Measurements from ENCODE around the gene TARS2. TPM values are rescaled to one million over a fixed set of nuclear protein-coding genes. Genes with fewer than 3 reads are reported as not detected.

TARS2 gene
- total RNA-seq, result 10 to 100 TPM; 51.0 to 51.8 TPM

- peak; percentile 98 for DNase-seq
- Mint-ChIP-seq H3K9me3 (ENCODE audit: low read depth) (no peaks in the 10 kb centered on the region), H3K4me3 (peak within 1 kb of the TSS; percentile 90), H3K36me3 (peaks cover 18% of the 10 kb centered on the region), H3K27ac (peak within 1 kb of the TSS; percentile 99), H3K4me1 (peaks cover 22% of the 10 kb centered on the region), H3K27me3 (no peaks in the 10 kb centered on the region)
- CTCF ChIA-PET, result interaction anchor here (0.7 to 3.2 kb wide), 6 partner anchors 29 to 509 kb away, joined by 3 to 19 read pairs (median 3); partner anchors contain the start of genes FALEC and RPRD2
- peak; percentile 100 for ATAC-seq
Observed at GRCh38 chr1:150486966-150487762, at the start of gene TARS2. TARS2 (plus strand) TSS chr1:150487419; CDS start chr1:150487451, 32 bp downstream.

GRCh38 chr1:150441121-150441520, 46.1 kb upstream of the TARS2 start:
- no peak overlapping the region for H3K27ac Mint-ChIP-seq
- ATAC-seq (no peak), DNase-seq (no peak)
- CTCF ChIA-PET, result interaction anchor here (1.1 kb wide), 2 partner anchors 92 to 185 kb away, joined by 3 to 4 read pairs; no protein-coding TSS in a partner anchor
- no peak overlapping the region for H3K4me3 Mint-ChIP-seq
- H3K36me3 Mint-ChIP-seq, result peaks cover 17% of the 10 kb centered on the region
- H3K4me1 Mint-ChIP-seq, result peaks cover 11% of the 10 kb centered on the region
- no peaks in the 10 kb centered on the region for H3K27me3 Mint-ChIP-seq
- no peaks in the 10 kb centered on the region for H3K9me3 Mint-ChIP-seq (ENCODE audit: low read depth)

- H3K27me3 Mint-ChIP-seq, result no peaks in the 10 kb centered on the region
- no peak for DNase-seq
- peaks cover 29% of the 10 kb centered on the region for H3K36me3 Mint-ChIP-seq
- ATAC-seq, result peak; percentile 47
- peaks cover 11% of the 10 kb centered on the region for H3K4me1 Mint-ChIP-seq
- H3K27ac Mint-ChIP-seq, result peak overlapping the region; percentile 21
- no peaks in the 10 kb centered on the region for H3K9me3 Mint-ChIP-seq (ENCODE audit: low read depth)
- H3K4me3 Mint-ChIP-seq, result no peak overlapping the region
- CTCF ChIA-PET, result interaction anchor here (1.1 to 1.4 kb wide), 3 partner anchors 8 to 188 kb away, joined by 3 to 4 read pairs (median 3); no protein-coding TSS in a partner anchor
Observed at GRCh38 chr1:150444232-150444631, 43.0 kb upstream of the TARS2 start.

GRCh38 chr1:150456146-150456647, 31.0 kb upstream of the TARS2 start:
- DNase-seq (no peak), ATAC-seq (no peak)
- CTCF ChIA-PET, result no interaction called here
- peaks cover 8% of the 10 kb centered on the region for H3K4me1 Mint-ChIP-seq
- peaks cover 12% of the 10 kb centered on the region for H3K36me3 Mint-ChIP-seq
- no peaks in the 10 kb centered on the region for H3K9me3 Mint-ChIP-seq (ENCODE audit: low read depth)
- no peak overlapping the region for H3K4me3 Mint-ChIP-seq
- H3K27ac Mint-ChIP-seq, result no peak overlapping the region
- no peaks in the 10 kb centered on the region for H3K27me3 Mint-ChIP-seq

- DNase-seq (peak; percentile 74), ATAC-seq (peak; percentile 76)
- CTCF ChIA-PET, result interaction anchor here (1.0 to 1.8 kb wide), 6 partner anchors 51 to 156 kb away, joined by 3 to 10 read pairs (median 6); partner anchors contain the start of gene FALEC
- no peaks in the 10 kb centered on the region for H3K9me3 Mint-ChIP-seq (ENCODE audit: low read depth)
- H3K27me3 Mint-ChIP-seq, result no peaks in the 10 kb centered on the region
- no peak overlapping the region for H3K27ac Mint-ChIP-seq
- no peak overlapping the region for H3K4me3 Mint-ChIP-seq
- H3K4me1 Mint-ChIP-seq, result peaks cover 4% of the 10 kb centered on the region
- H3K36me3 Mint-ChIP-seq, result peaks cover 9% of the 10 kb centered on the region
Observed at GRCh38 chr1:150464422-150464826, 22.8 kb upstream of the TARS2 start.

- Mint-ChIP-seq H3K27ac (no peak overlapping the region), H3K27me3 (no peaks in the 10 kb centered on the region), H3K4me3 (no peak overlapping the region), H3K36me3 (peaks cover 24% of the 10 kb centered on the region), H3K4me1 (peaks cover 4% of the 10 kb centered on the region), H3K9me3 (ENCODE audit: low read depth) (no peaks in the 10 kb centered on the region)
- ATAC-seq (no peak), DNase-seq (no peak)
- CTCF ChIA-PET, result no interaction called here
Observed at GRCh38 chr1:150466964-150467363, 20.3 kb upstream of the TARS2 start.

GRCh38 chr1:150469291-150469690, 17.9 kb upstream of the TARS2 start:
- no peak overlapping the region for H3K27ac Mint-ChIP-seq
- H3K36me3 Mint-ChIP-seq, result peaks cover 32% of the 10 kb centered on the region
- CTCF ChIA-PET, result interaction anchor here (0.6 to 1.0 kb wide), 2 partner anchors 57 to 213 kb away, joined by 3 read pairs; no protein-coding TSS in a partner anchor
- H3K9me3 Mint-ChIP-seq (ENCODE audit: low read depth), result no peaks in the 10 kb centered on the region
- H3K4me1 Mint-ChIP-seq, result peaks cover 3% of the 10 kb centered on the region
- no peaks in the 10 kb centered on the region for H3K27me3 Mint-ChIP-seq
- ATAC-seq (no peak), DNase-seq (no peak)
- no peak overlapping the region for H3K4me3 Mint-ChIP-seq

GRCh38 chr1:150472601-150473200, 14.5 kb upstream of the TARS2 start:
- no peak for ATAC-seq
- Mint-ChIP-seq H3K36me3 (peaks cover 28% of the 10 kb centered on the region), H3K4me3 (no peak overlapping the region), H3K4me1 (peaks cover 4% of the 10 kb centered on the region), H3K27ac (no peak overlapping the region), H3K27me3 (no peaks in the 10 kb centered on the region), H3K9me3 (ENCODE audit: low read depth) (no peaks in the 10 kb centered on the region)
- no peak for DNase-seq
- CTCF ChIA-PET, result no interaction called here

GRCh38 chr1:150473659-150474058, 13.6 kb upstream of the TARS2 start:
- Mint-ChIP-seq H3K27me3 (no peaks in the 10 kb centered on the region), H3K9me3 (ENCODE audit: low read depth) (no peaks in the 10 kb centered on the region), H3K27ac (no peak overlapping the region), H3K4me1 (peaks cover 4% of the 10 kb centered on the region), H3K36me3 (peaks cover 28% of the 10 kb centered on the region), H3K4me3 (no peak overlapping the region)
- no peak for ATAC-seq
- CTCF ChIA-PET, result no interaction called here
- no peak for DNase-seq

- Mint-ChIP-seq H3K27me3 (peaks cover 2% of the 10 kb centered on the region), H3K36me3 (peaks cover 28% of the 10 kb centered on the region), H3K4me1 (peaks cover 4% of the 10 kb centered on the region), H3K27ac (no peak overlapping the region), H3K4me3 (no peak overlapping the region), H3K9me3 (ENCODE audit: low read depth) (no peaks in the 10 kb centered on the region)
- no peak for ATAC-seq
- CTCF ChIA-PET, result interaction anchor here (1.7 kb wide), 1 partner anchor 16 kb away, joined by 4 read pairs; no protein-coding TSS in a partner anchor
- DNase-seq, result no peak
Observed at GRCh38 chr1:150474869-150475268, 12.3 kb upstream of the TARS2 start.

GRCh38 chr1:150476754-150477153, 10.5 kb upstream of the TARS2 start:
- Mint-ChIP-seq H3K36me3 (peaks cover 12% of the 10 kb centered on the region), H3K27me3 (peaks cover 2% of the 10 kb centered on the region), H3K4me3 (no peak overlapping the region), H3K4me1 (peaks cover 4% of the 10 kb centered on the region), H3K27ac (no peak overlapping the region), H3K9me3 (ENCODE audit: low read depth) (no peaks in the 10 kb centered on the region)
- CTCF ChIA-PET, result no interaction called here
- ATAC-seq (no peak), DNase-seq (no peak)

- no peak overlapping the region for H3K27ac Mint-ChIP-seq
- peaks cover 4% of the 10 kb centered on the region for H3K4me1 Mint-ChIP-seq
- CTCF ChIA-PET, result no interaction called here
- no peak overlapping the region for H3K4me3 Mint-ChIP-seq
- peaks cover 7% of the 10 kb centered on the region for H3K36me3 Mint-ChIP-seq
- ATAC-seq (no peak), DNase-seq (no peak)
- peaks cover 2% of the 10 kb centered on the region for H3K27me3 Mint-ChIP-seq
- no peaks in the 10 kb centered on the region for H3K9me3 Mint-ChIP-seq (ENCODE audit: low read depth)
Observed at GRCh38 chr1:150477320-150477719, 9.9 kb upstream of the TARS2 start.

- no peak for ATAC-seq
- H3K4me1 Mint-ChIP-seq, result peaks cover 4% of the 10 kb centered on the region
Observed at GRCh38 chr1:150477733-150478132, 9.5 kb upstream of the TARS2 start.

More at GRCh38 chr1:150477733-150478132, 9.5 kb upstream of the TARS2 start:
- CTCF ChIA-PET, result no interaction called here
- Mint-ChIP-seq H3K9me3 (ENCODE audit: low read depth) (no peaks in the 10 kb centered on the region), H3K4me3 (no peak overlapping the region), H3K27me3 (peaks cover 2% of the 10 kb centered on the region), H3K27ac (no peak overlapping the region), H3K36me3 (peaks cover 2% of the 10 kb centered on the region)
- DNase-seq, result no peak

Data from activated CD8-positive, alpha-beta memory T cell treated with anti-CD3 and anti-CD28 coated beads, Interleukin-2, amount 10 ng/mL, durations not matched to agents 7 days and 5 days (primary cell).